ENCODE data around the gene ARHGAP18.

The ARHGAP18 gene

GRCh38 chr6:129657483-129657882 lies 52.5 kb downstream of the ARHGAP18 start:
- TF ChIP-seq, protein P1, sequence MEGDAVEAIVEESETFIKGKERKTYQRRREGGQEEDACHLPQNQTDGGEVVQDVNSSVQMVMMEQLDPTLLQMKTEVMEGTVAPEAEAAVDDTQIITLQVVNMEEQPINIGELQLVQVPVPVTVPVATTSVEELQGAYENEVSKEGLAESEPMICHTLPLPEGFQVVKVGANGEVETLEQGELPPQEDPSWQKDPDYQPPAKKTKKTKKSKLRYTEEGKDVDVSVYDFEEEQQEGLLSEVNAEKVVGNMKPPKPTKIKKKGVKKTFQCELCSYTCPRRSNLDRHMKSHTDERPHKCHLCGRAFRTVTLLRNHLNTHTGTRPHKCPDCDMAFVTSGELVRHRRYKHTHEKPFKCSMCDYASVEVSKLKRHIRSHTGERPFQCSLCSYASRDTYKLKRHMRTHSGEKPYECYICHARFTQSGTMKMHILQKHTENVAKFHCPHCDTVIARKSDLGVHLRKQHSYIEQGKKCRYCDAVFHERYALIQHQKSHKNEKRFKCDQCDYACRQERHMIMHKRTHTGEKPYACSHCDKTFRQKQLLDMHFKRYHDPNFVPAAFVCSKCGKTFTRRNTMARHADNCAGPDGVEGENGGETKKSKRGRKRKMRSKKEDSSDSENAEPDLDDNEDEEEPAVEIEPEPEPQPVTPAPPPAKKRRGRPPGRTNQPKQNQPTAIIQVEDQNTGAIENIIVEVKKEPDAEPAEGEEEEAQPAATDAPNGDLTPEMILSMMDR (IDR thresholded peaks at IDR 0.05; ENCODE audit: extremely low read depth, insufficient read depth, missing control alignments): no peak
- in situ Hi-C loops (cut with MboI; ENCODE audit: low pct_unique_long_range_greater_than_20kb, low sequenced_read_pairs, unreplicated experiment): no loop called here

GRCh38 chr6:129655334-129655733 lies 54.6 kb downstream of the ARHGAP18 start:
- in situ Hi-C loops (cut with MboI; ENCODE audit: low pct_unique_long_range_greater_than_20kb, low sequenced_read_pairs, unreplicated experiment): no loop called here
- DNase-seq (ENCODE audit: low spot score): no peak
- TF ChIP-seq, protein P1 (IDR thresholded peaks at IDR 0.05; ENCODE audit: extremely low read depth, insufficient read depth, missing control alignments): no peak

More at GRCh38 chr6:129657483-129657882, 52.5 kb downstream of the ARHGAP18 start:
- DNase-seq (ENCODE audit: low spot score): no peak

- DNase-seq (ENCODE audit: low spot score): no peak
- TF ChIP-seq, protein P1 (IDR thresholded peaks at IDR 0.05; ENCODE audit: extremely low read depth, insufficient read depth, missing control alignments): no peak
- in situ Hi-C loops (cut with MboI; ENCODE audit: low pct_unique_long_range_greater_than_20kb, low sequenced_read_pairs, unreplicated experiment): no loop called here
Measured at GRCh38 chr6:129653746-129654145, 56.2 kb downstream of the ARHGAP18 start.

GRCh38 chr6:129653229-129653628 lies 56.7 kb downstream of the ARHGAP18 start:
- TF ChIP-seq, protein P1 (IDR thresholded peaks at IDR 0.05; ENCODE audit: extremely low read depth, insufficient read depth, missing control alignments): no peak
- in situ Hi-C loops (cut with MboI; ENCODE audit: low pct_unique_long_range_greater_than_20kb, low sequenced_read_pairs, unreplicated experiment): no loop called here
- no peak for DNase-seq (ENCODE audit: low spot score)

DNA sequence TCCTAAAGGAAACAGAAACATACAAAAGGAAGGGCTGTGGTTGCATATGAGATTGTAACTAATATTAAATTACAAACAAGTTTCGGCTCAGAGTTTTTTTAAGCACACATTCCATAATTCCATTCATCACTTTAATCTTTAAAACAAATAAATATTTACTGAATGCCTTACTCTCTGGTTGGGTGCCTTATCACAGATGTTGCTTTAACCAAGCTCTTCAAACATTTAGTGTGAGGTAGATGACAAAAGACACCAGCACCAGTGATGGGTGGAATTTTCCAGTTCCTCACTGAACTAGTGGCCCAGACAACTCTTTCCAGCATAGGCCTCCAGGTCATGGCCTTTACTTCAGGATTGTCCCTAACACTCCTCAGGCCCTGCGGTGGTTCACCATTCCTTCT lies 58.7 kb downstream of the ARHGAP18 start:
- in situ Hi-C loops (cut with MboI; ENCODE audit: low pct_unique_long_range_greater_than_20kb, low sequenced_read_pairs, unreplicated experiment): no loop called here
- no peak for DNase-seq (ENCODE audit: low spot score)
- TF ChIP-seq, protein P1 (IDR thresholded peaks at IDR 0.05; ENCODE audit: extremely low read depth, insufficient read depth, missing control alignments): no peak

DNA sequence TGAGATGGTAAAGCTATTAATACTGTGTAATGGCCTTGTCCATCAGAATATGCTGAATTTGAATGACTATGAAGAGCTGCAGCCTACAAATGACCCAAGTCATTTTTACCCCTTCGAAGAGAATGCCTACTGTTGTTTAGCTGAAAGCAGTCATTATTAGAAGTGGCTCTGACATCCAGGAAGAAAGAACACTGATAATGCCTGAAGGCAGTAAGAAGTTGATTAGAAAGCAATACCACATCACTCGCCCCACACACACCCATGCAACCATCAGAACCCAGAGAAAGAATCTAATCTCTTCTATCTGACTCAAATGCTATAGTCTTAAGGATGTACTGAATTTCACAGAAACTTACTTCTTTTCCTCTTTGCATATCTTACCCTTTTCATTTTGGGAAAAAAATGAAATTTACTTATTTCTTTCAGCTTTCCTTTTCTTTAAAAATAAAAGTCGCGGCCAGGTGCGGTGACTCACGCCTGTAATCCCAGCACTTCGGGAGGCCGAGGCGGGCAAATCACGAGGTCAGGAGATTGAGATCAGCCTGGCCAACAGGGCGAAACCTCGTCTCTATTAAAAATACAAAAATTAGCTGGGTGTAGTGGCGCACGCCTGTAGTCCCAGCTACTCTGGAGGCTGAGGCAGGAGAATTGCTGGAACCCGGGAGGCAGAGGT lies 61.0 kb downstream of the ARHGAP18 start:
- TF ChIP-seq, protein P1 (IDR thresholded peaks at IDR 0.05; ENCODE audit: extremely low read depth, insufficient read depth, missing control alignments): no peak
- in situ Hi-C loops (cut with MboI; ENCODE audit: low pct_unique_long_range_greater_than_20kb, low sequenced_read_pairs, unreplicated experiment): no loop called here
- no peak for DNase-seq (ENCODE audit: low spot score)
